Hepatocyte (in vitro differentiated cells): Measurements from ENCODE around the gene CAPN7.

Experiments used
- CTCF ChIP-seq: fragments of 200-600 bp; sonication (generic); IDR thresholded peaks from 2 replicates; pipeline ENCODE4 v1.5.1; 2016; ENCODE audit warnings: antibody characterized with exemption, mild to moderate bottlenecking; ENCODE audit not compliant: poor library complexity
- EZH2 ChIP-seq: fragments of 200-600 bp; sonication (generic); IDR thresholded peaks from 2 replicates; pipeline ENCODE4 v1.6.1; 2016; ENCODE audit warnings: antibody characterized with exemption, mild to moderate bottlenecking, borderline replicate concordance
- EZH2phosphoT487 ChIP-seq: fragments of 200-600 bp; sonication (generic); IDR thresholded peaks from one replicate; pipeline ENCODE4 v1.6.1; 2018; ENCODE audit warnings: antibody characterized with exemption, mild to moderate bottlenecking, low read depth, moderate library complexity; ENCODE audit not compliant: unreplicated experiment, severe bottlenecking

- no peak for TF ChIP-seq EZH2phosphoT487
- no peak for TF ChIP-seq CTCF
- TF ChIP-seq EZH2, result no peak
These were observed 41.0 kb upstream of the CAPN7 start for GRCh38 chr3:15165061-15165460.
